NCI-H1092 (cell line): Measurements from ENCODE around the gene TTYH2.
A peak's percentile ranks its signal among the peaks of the same experiment; 100 is the strongest.
"Not testable (repeated sequence)": the region's sequence is repeated elsewhere in the genome, so short reads cannot be mapped to it uniquely, and the experiment has no call there.

ENCODE experiments used
- DNase-seq: peaks from one replicate; lab custom pipeline; 2025; lab: John Stamatoyannopoulos, UW

The TTYH2 gene

GRCh38 chr17:74267579-74267978 is 54.2 kb downstream of the TTYH2 start:
- DNase-seq = no peak

DNA sequence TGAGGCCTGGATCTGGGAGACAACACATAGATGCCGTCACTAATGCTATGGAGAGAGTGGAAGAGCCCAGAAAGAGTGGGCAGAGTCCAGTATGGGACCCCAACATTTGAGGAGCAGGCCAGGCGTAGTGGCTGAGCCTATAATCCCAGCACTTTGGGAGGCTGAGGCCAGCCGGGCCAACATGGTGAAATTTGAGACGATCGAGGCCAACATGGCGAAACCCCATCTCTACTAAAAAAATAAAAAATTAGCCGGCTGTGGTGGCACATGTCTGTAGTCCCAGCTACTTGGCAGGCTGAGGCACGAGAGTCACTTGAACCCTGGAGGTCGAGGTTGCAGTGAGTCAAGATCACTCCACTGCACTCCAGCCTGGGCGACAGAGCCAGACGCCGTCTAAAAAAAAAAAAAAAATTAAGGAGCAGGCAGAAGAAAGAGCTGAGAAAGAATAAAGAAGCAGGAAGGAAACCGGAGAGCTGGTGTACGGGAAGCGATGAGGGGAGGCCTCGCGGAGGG is 54.7 kb downstream of the TTYH2 start:
- no peak for DNase-seq

DNA sequence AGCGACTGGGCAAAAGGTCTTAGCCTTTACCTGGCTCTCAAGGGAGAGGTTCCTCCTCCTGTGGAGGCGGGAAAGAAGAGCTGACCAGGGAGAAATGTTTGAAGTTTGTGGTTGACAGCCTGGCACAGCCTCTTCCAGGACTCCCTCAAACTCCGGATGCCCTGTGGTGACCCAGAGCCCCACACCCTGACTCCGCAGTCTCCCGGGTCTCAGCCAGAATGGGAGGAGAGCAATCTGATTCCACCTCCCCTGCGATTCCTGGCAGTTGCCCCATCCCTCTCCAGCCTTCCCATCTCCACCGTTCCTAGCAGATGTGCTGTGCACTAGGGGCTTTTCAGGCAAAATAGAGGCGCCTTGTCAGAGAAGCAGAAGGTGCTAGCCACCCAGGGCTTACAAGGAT is 55.2 kb downstream of the TTYH2 start:
- DNase-seq = no peak

DNA sequence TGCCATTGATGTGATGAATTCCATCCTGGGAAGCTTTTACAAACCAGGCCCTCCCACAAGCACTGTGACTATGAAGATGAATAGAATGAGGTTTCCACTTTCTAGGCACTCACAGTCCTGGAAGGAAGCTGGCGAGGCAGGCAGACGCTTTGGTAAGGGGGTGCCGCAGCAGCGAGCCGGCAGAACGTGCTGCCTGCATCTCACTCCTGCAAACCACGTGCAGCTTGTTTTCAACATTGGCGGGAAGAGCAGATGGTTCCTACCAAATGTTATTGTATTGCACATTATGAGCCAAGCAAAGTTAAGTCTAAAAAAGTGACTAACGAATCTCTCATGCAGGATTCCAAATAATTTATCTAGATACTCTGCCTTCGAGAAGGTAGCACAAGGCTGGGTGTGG is 57.0 kb downstream of the TTYH2 start:
- no peak for DNase-seq

GRCh38 chr17:74271281-74271680 is 57.9 kb downstream of the TTYH2 start:
- DNase-seq = no peak

DNA sequence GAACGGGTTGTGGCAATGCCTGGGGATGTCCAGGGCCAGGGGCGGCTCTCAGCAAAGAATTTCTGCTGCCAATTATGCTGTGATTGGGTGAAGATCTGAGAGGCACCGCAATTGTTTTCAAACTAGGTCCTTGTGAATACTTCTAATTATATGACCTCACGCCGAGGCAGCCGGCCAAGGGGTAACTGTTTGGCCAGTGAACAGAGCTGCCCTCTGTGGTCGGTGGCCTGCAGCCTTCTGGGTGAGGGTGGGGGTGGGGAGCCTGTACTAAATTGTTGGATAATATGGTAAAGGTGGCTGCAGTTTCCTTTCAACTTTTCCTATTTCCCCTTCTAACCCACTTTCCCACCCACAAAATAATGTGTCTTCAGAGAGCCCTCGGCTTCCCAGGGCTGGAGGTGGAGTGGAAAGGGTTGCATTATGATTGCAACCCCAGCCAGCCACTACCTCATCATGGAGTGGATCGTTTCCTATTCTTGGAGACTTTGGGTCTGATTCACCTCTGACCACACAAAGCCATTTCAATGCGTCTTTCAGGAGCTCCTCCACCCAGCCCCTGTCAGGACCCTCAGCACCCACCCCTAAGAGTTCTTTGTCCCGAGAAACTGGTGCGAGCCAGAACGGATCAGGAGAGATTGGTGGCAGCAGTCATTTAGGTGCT is 58.7 kb downstream of the TTYH2 start:
- DNase-seq = no peak

DNA sequence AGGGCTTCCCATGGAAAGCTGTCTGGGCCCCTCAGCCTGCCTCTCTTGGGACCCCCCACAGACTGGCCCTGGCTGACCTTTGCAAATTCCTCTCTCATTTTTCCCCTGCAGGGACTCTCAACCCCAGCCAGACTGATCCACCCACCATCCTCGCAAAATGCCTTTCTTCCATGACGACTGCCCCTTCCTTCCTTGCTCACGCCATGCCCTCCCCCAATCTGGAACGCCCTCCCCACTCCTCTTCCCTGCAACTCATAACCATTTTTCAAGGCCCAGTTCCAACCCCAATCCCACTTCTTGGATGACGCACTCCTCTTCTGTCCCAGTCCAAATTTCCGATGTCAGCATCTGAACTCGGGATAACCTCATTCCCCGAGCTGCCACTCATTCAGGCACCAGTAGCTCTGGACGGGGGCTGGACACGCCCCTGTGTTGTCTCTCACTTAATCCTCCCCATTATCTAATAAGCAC is 59.4 kb downstream of the TTYH2 start:
- no peak for DNase-seq

DNA sequence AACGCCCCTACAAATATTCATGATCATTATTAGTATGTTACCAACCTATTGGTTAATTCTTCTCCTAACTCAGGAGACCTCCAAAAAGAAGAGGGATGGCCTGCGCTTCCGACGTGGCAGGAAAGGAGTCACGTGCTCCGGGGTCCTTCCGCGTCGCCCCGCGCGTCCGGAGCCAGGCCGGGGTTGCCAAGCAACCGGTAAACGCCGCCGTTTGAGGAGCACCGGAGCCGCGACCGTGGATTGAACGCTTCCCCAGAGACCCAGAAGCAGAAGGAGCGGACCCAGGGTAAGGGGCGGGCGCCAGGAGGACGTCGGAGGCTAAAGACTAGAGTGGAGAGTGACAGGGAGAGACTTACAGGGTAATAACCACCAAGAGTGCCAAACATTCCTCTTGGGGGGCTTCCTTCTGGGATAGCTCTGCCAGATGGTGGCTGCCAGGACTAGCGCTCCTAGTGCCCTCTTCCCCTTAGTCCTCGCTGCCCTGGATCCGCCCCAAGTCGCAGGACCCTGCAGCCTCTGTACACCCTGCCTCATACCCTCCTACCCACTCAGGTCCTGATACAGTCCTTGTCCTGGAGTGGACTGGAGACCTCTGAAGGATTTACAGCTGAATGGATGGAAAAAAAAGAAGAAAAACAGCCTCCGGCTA is 60.8 kb downstream of the TTYH2 start, which contains the start of gene DNAI2:
DNAI2 (plus strand) TSS at position 175 of the 649 bp plus-strand sequence. CDS start 7,584 bp downstream, outside the sequence.
- DNase-seq = peak; percentile 55

DNA sequence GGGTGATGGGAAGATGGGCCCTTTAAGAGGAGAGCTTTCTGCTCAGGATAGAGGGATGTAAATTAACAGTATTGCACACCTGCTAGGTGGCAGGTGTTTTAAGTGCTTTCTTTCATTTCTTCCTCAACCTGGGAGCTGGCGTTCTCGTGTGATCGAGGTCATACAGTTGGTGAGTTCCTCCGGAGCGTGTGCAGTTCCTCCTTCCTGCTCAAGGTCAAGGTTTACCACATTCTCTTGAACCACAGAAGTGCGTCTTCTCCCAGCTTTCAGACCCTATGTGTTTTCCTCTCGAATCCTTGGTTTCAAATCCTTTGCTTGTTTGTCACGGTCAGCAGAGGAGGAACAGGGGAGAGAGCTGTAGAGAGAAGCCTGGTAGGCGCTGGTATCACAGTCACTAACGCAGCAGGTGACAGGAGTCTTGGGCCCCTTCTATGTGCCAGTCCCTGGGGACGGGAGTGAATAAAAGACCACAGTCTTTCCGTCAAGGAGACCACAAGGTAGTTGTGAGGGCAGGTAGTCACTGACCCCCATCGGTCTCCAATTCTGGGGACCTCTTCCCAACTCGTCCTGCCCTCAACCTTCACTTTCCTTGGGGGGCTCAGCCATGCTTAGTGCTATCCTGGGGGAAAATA is 61.5 kb downstream of the TTYH2 start:
- DNase-seq = no peak

DNA sequence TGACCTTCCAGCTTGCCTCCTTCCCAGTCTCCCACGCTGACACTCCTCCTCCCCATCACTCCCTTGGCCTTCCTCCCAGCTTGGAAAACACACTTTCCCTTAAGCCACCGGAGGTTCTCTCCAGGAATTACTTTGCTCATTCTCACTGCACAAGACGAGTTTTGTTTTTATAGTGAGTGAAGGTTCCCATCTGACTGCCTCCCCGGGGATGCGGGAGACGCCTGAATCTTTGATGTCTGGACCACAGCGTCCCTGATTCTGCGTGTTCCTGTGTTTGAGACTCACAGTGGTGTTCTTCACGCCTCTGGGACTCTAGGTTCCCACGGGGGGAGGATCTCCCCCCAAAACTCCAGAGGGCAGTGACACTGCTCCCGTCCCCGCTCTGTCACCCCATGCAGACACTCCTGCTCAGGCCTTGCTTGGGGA is 62.7 kb downstream of the TTYH2 start:
- no peak for DNase-seq

DNA sequence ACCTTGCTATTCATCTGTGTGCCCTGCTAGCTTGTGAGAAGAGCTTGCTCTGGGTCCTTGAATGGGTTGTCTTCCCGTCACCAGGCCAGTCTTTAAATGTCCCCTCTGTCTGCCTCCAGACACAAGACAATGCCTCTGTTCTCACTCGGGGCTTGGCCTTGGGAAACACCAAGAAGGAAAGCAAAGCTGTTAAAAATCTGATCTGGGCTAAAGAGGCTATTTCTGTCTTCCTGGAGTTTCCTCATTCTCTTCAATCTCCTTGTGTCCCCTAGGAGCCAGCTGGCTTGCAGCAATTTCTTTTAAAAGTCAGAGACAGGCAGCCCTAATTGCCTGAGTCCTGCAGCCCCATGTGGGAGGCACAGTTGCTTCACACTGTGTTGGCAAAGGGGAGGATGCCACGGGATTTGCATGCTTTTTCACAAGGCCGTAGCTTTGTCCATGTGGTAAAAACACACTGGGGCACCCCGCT is 63.2 kb downstream of the TTYH2 start:
- no peak for DNase-seq

- DNase-seq = no peak
Measured at GRCh38 chr17:74277935-74278334, 64.6 kb downstream of the TTYH2 start.

- DNase-seq = not testable (repeated sequence)
Measured at GRCh38 chr17:74279617-74280016, 66.2 kb downstream of the TTYH2 start.

- DNase-seq = no peak
Measured at GRCh38 chr17:74280093-74280513, 66.7 kb downstream of the TTYH2 start.

DNA sequence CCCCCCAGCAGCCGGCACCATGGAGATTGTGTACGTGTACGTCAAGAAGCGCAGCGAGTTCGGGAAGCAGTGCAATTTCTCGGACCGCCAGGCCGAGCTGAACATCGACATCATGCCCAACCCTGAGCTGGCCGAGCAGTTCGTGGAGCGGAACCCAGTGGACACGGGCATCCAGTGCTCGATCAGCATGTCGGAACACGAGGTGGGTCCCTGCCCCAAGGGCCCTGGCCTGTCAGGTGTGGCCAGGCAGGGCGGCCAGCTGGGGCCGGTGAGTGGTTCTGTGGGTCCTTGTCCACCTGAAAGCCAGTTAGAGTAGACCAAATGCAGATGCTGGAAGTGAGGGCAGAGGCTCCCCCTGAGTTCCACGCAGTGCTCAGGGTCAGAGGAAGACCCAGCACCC is 68.4 kb downstream of the TTYH2 start:
- DNase-seq = no peak

GRCh38 chr17:74282274-74282586 is 68.9 kb downstream of the TTYH2 start:
- not testable (repeated sequence) for DNase-seq

- no peak for DNase-seq
Measured at GRCh38 chr17:74282587-74283370, 69.4 kb downstream of the TTYH2 start.

DNA sequence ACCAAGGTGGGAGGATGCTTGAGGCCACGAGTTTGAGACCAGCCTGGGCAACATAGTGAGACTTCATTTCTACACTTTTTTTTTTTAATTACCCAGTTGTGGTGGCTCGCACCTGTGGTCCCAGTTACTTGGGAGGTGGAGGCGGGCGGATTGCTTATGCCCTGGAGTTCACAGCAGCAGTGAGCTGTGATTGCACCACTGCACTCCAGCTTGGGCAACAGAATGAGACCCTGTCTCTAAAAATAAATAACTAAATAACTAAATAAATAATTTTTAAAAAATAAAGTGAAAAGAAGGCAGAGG is 70.0 kb downstream of the TTYH2 start:
- DNase-seq = no peak

DNA sequence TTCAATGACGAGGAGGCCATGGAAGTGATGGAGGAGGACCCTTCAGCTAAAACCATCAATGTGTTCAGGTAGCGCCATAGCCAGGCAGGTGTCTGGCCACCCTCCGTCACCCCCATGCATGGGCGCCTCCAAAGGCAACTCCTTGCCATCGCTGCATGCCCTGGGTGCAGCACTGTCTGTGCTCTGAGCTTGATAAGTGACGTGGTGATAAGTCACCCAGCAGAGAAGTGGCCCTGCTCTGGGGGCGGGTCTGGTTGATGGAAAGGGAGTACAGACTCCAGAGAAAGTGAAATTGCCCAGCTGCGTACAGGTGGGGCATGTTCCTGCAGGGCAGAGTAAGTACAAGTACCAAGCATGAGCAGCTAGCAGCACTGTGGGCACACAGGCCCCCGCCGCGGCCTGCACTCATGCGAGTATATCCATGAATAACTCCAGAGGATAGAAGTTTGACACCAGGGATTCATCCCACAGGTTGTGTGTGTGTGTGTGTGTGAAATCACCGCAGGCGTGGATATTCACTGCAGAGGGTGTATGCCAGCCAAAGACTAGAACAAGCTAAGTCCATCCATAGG is 73.7 kb downstream of the TTYH2 start:
- DNase-seq = no peak

GRCh38 chr17:74288785-74289184 is 75.4 kb downstream of the TTYH2 start:
- no peak for DNase-seq

DNA sequence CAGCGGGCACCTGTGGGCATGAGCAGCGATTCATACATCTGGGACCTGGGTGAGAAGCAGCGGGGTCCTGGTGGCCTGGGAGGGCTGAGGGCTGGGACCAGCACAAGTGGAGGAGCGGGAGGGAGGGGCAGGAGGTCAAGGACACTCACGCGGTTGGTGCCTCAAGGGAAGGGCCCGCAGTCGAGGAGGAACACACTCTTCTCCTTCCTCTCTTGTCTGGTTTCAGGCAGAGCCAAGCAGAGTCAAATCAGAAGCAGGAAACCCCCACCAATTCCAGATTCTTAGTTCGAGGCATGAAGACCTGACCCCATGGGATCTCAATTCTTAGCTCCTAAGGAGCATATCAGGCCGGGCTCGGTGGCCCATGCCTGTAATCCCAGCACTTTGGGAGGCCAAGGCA is 76.3 kb downstream of the TTYH2 start:
- no peak for DNase-seq

DNA sequence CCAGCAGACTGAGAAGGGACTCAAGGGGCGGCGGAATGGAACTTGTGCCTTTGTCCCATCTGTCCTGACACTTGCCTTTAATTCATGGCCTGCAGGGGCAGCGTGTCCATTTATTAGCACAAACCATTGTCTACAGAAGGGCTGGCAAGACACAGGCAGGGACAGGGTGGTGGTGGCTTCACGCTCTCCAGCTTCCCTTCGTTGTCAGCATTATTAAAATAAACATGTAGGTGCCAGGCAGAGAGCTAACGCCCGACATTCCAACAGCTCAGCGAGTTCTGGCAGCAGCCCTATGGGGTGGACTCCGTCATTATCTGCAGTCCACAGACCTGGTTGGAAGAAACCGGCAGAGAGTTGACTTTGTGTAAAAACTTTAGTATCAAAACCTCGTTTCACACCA is 77.0 kb downstream of the TTYH2 start:
- no peak for DNase-seq
